GM19025 (cell line): Measurements from ENCODE around the gene ZNF341.
"Not testable (repeated sequence)": the region's sequence is repeated elsewhere in the genome, so short reads cannot be mapped to it uniquely, and the experiment has no call there.

ENCODE experiments used
- ATAC-seq: cut with Tn5 transposase; IDR thresholded peaks from one replicate; pipeline ENCODE4 v1.9.1; 2021; ENCODE audit warnings: mild to moderate bottlenecking, low read depth, moderate library complexity; ENCODE audit not compliant: unreplicated experiment

ZNF341 gene

GRCh38 chr20:33791021-33791420 is 59.2 kb downstream of the ZNF341 start:
- ATAC-seq: no peak

- no peak for ATAC-seq
Measured at GRCh38 chr20:33791540-33791939, 59.7 kb downstream of the ZNF341 start.

GRCh38 chr20:33791959-33792597 is 60.3 kb downstream of the ZNF341 start:
- no peak for ATAC-seq

- not testable (repeated sequence) for ATAC-seq
Measured at GRCh38 chr20:33792598-33792989, 60.8 kb downstream of the ZNF341 start.

GRCh38 chr20:33793011-33793931 is 61.5 kb downstream of the ZNF341 start:
- ATAC-seq: no peak

- no peak for ATAC-seq
Measured at GRCh38 chr20:33796263-33796906, 64.6 kb downstream of the ZNF341 start.

GRCh38 chr20:33796907-33797544 is 65.2 kb downstream of the ZNF341 start:
- ATAC-seq: no peak

- no peak for ATAC-seq
Measured at GRCh38 chr20:33798444-33798843, 66.6 kb downstream of the ZNF341 start.

- no peak for ATAC-seq
Measured at GRCh38 chr20:33803921-33804337, 72.1 kb downstream of the ZNF341 start.

- no peak for ATAC-seq
Measured at GRCh38 chr20:33808388-33808787, 76.6 kb downstream of the ZNF341 start.

GRCh38 chr20:33810259-33810658 is 78.5 kb downstream of the ZNF341 start:
- no peak for ATAC-seq

- peak; percentile 97 for ATAC-seq
Measured at GRCh38 chr20:33810885-33811775, 79.3 kb downstream of the ZNF341 start, which contains the start of gene CHMP4B. TSS of gene CHMP4B (plus strand) at chr20:33811348. CDS start at chr20:33811469, 121 bp downstream.

GRCh38 chr20:33811776-33812151 is 80.0 kb downstream of the ZNF341 start:
- ATAC-seq: no peak

- no peak for ATAC-seq
Measured at GRCh38 chr20:33812152-33812849, 80.5 kb downstream of the ZNF341 start.

- ATAC-seq: no peak
Measured at GRCh38 chr20:33812908-33813462, 81.2 kb downstream of the ZNF341 start.

GRCh38 chr20:33814238-33814712 is 82.5 kb downstream of the ZNF341 start:
- ATAC-seq: no peak

- ATAC-seq: no peak
Measured at GRCh38 chr20:33815671-33816070, 83.9 kb downstream of the ZNF341 start.

GRCh38 chr20:33816191-33816590 is 84.4 kb downstream of the ZNF341 start:
- no peak for ATAC-seq

- ATAC-seq: no peak
Measured at GRCh38 chr20:33817411-33817810, 85.6 kb downstream of the ZNF341 start.
